ENCODE measurements around the gene ACBD6. TPM values are rescaled to one million over a fixed set of nuclear protein-coding genes. Genes with fewer than 3 reads are reported as not detected.

The ACBD6 gene
- total and polyA plus RNA-seq, 7 donors = 12.6 to 20.4 (median 17.3) TPM

GRCh38 chr1:180535418-180535999, 33.1 kb upstream of the ACBD6 start:
- intact Hi-C loops (cut with DNase I) = loop anchor here in 1 of 2 donors (10.0 kb wide), 1 partner anchor 89 kb away; no protein-coding TSS in a partner anchor

GRCh38 chr1:180534214-180534613, 31.8 kb upstream of the ACBD6 start:
- 29 to 44% (median 30%) methylated on average over 7 of the region's 7 CpGs for WGBS, 3 donors
- no peaks in the 10 kb centered on the region for H3K9me3 ChIP-seq
- intact Hi-C loops (cut with DNase I) = loop anchor here (5.0 to 10.0 kb wide), 2 partner anchors 91 to 328 kb away; no protein-coding TSS in a partner anchor
- no peak overlapping the region for H3K4me3 ChIP-seq
- H3K27ac ChIP-seq = no peak overlapping the region
- no peaks in the 10 kb centered on the region for H3K36me3 ChIP-seq (ENCODE audit: insufficient read depth in 1 of 2, low read depth in 1 of 2)
- ATAC-seq = peak in 1 of 4 donors; percentile 48
- TF ChIP-seq CTCF (IDR thresholded peaks at IDR 0.05) = no peak
- peaks cover 0 to 2% (median 0%) of the 10 kb centered on the region in 3 donors for H3K27me3 ChIP-seq (ENCODE audit: insufficient read depth in 3 of 3, low read length in 2 of 3)
- no peaks in the 10 kb centered on the region for H3K4me1 ChIP-seq
- DNase-seq = no peak

More at GRCh38 chr1:180535418-180535999, 33.1 kb upstream of the ACBD6 start:
- Histone ChIP-seq H3K36me3 (ENCODE audit: insufficient read depth in 1 of 2, low read depth in 1 of 2) (no peaks in the 10 kb centered on the region), H3K4me3 (no peak overlapping the region), H3K27me3 (ENCODE audit: insufficient read depth in 3 of 3, low read length in 2 of 3) (peaks cover 0 to 2% (median 0%) of the 10 kb centered on the region in 3 donors), H3K4me1 (no peaks in the 10 kb centered on the region), H3K27ac (no peak overlapping the region), H3K9me3 (no peaks in the 10 kb centered on the region)
- WGBS, 3 donors = 89 to 94% (median 89%) methylated on average over 5 of the region's 5 CpGs
- DNase-seq (no peak), ATAC-seq (no peak)
- TF ChIP-seq CTCF (IDR thresholded peaks at IDR 0.05) = no peak

GRCh38 chr1:180533266-180533987, 31.1 kb upstream of the ACBD6 start:
- Histone ChIP-seq H3K9me3 (no peaks in the 10 kb centered on the region), H3K36me3 (ENCODE audit: insufficient read depth in 1 of 2, low read depth in 1 of 2) (no peaks in the 10 kb centered on the region), H3K4me1 (no peaks in the 10 kb centered on the region), H3K27ac (no peak overlapping the region), H3K27me3 (ENCODE audit: insufficient read depth in 3 of 3, low read length in 2 of 3) (peaks cover 0 to 2% (median 0%) of the 10 kb centered on the region in 3 donors), H3K4me3 (no peak overlapping the region)
- peak; percentile 75 for TF ChIP-seq CTCF (IDR thresholded peaks at IDR 0.05)
- ATAC-seq = peak in 3 of 4 donors; percentile 78 to 88 (median 79)
- peak; percentile 62 to 72 for DNase-seq
- intact Hi-C loops (cut with DNase I) = loop anchor here (5.0 to 10.0 kb wide), 2 partner anchors 91 to 329 kb away; no protein-coding TSS in a partner anchor
- 41 to 46% (median 45%) methylated on average over 10 of the region's 10 CpGs for WGBS, 3 donors

GRCh38 chr1:180532854-180533253, 30.5 kb upstream of the ACBD6 start:
- TF ChIP-seq CTCF (IDR thresholded peaks at IDR 0.05) = no peak
- H3K27me3 ChIP-seq (ENCODE audit: insufficient read depth in 3 of 3, low read length in 2 of 3) = no peaks in the 10 kb centered on the region
- H3K36me3 ChIP-seq (ENCODE audit: insufficient read depth in 1 of 2, low read depth in 1 of 2) = no peaks in the 10 kb centered on the region
- WGBS, 3 donors = 83 to 85% (median 84%) methylated on average over 5 of the region's 5 CpGs
- H3K9me3 ChIP-seq = no peaks in the 10 kb centered on the region
- H3K4me1 ChIP-seq = no peaks in the 10 kb centered on the region
- no peak overlapping the region for H3K27ac ChIP-seq
- no peak for DNase-seq
- no peak overlapping the region for H3K4me3 ChIP-seq
- no peak for ATAC-seq
- intact Hi-C loops (cut with DNase I) = loop anchor here (5.0 to 10.0 kb wide), 2 partner anchors 92 to 329 kb away; no protein-coding TSS in a partner anchor
